Stimulated activated CD4-positive, alpha-beta T cell treated with anti-CD3 and anti-CD28 coated beads, Interleukin-12 subunit alpha, Interleukin-12 subunit beta, amount 100 ng/mL, for 48 hours (primary cell): Measurements from ENCODE around the gene CAT.

Experiments used
- DNase-seq, 3 donors: peaks; one replicate each; pipeline ENCODE4 v3.0.0-alpha.2; 2020; ENCODE audit warnings: low read depth in 2 of 3, low spot score in 1 of 3

The CAT gene

GRCh38 chr11:34521265-34521664 is 82.5 kb downstream of the CAT start:
- DNase-seq: no peak
